CD4-positive, alpha-beta T cell treated with Interleukin-4 for 4 hours (primary cell): ENCODE measurements around the gene MLX.
"Not testable (repeated sequence)": the region's sequence is repeated elsewhere in the genome, so short reads cannot be mapped to it uniquely, and the experiment has no call there.

Experiments
- DNase-seq: peaks from one replicate; pipeline ENCODE4 v3.0.0-alpha.2; 2020

The MLX gene

DNA sequence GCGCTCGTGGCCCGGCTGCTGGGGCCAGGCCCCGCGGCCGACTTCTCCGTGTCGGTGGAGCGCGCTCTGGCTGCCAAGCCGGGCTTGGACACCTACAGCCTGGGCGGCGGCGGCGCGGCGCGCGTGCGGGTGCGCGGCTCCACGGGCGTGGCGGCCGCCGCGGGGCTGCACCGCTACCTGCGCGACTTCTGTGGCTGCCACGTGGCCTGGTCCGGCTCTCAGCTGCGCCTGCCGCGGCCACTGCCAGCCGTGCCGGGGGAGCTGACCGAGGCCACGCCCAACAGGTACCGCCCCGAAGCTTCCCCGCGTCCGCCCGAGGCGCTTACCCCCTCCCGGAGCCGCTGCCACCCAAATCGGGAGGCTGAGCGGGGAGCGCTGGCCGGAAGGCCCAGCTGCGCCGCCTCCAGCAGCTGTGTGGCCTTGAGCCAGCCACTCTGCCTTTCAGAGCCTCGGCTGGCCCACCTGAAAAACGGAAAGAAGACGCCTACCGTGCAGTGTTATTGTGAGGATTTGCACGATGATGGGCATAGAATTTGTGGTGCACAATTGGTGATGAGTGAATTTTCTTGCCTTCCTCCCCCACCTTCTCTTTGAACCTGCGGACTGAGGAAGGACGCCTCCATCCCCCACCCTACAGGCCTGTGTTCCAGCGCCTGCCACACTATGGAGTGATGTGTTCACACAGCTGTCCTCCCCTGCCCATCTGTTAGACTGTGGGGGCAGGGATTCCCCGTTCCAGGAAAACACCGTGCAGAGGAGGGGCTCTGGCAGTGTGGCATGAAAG, 30.3 kb upstream of the MLX start:
- DNase-seq = peak; percentile 54

DNA sequence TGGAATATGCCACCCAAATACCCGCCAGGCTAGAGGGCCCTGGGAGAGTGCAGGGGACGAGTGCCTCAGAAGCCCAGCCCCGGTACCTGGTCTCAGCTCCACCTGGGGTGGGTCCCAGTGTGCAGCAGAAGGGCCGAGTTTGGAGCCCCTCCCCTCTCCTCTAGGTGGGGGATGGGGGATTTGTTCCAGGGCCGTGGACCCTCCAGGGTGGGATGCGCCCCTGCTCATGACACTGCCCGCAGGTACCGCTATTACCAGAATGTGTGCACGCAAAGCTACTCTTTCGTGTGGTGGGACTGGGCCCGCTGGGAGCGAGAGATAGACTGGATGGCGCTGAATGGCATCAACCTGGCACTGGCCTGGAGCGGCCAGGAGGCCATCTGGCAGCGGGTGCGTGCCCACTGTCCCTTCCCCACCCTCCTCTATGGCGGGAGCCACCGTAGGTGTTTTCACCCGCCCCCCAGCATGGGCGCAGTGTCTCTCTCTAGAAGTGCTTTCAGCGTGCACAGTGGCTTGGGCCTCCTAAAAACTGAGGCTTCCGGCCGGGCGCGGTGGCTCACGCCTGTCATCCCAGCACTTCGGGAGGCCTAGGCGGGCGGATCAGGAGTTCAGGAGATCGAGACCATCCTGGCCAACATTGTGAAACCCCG, 29.6 kb upstream of the MLX start:
- no peak for DNase-seq

DNA sequence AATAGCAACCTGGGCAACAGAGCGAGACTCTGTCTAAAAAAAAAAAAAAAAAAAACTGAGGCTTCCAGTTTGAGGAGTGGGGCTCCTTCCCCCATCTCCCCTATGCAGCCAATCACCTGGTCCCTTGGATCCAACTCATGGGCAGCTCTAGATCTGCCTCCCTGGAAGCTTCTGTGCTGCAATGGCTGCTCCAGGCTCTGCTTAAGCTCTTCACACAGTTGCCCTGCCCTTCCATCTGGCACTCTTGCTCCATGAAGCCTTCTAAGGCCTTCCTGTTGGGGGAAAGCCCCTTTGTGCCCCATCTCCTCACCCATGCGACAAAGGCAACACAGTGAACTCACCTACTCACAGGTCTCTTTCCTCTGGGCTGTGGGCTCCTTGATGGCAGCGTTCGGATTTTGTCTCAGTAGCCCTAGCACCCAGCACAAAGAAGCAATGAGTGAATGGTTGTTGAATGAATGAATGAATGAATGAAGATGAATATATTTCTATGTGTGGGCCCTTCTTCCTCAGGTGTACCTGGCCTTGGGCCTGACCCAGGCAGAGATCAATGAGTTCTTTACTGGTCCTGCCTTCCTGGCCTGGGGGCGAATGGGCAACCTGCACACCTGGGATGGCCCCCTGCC, 29.0 kb upstream of the MLX start:
- no peak for DNase-seq

DNA sequence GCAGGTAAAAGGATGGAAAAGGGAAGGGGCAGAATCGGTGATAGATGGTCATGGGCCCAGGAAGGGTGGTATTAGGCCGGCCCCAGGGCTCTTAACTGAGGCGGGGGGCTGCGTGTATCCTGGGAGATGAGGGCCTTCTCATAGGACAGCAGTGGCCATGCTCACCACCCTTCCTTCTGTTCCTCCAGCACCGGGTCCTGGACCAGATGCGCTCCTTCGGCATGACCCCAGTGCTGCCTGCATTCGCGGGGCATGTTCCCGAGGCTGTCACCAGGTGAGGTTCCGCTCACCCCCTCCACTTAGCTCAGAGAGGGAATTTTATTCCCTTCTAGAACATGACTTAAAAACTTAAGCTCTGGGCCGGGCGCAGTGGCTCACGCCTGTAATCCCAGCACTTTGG, 28.4 kb upstream of the MLX start:
- no peak for DNase-seq

DNA sequence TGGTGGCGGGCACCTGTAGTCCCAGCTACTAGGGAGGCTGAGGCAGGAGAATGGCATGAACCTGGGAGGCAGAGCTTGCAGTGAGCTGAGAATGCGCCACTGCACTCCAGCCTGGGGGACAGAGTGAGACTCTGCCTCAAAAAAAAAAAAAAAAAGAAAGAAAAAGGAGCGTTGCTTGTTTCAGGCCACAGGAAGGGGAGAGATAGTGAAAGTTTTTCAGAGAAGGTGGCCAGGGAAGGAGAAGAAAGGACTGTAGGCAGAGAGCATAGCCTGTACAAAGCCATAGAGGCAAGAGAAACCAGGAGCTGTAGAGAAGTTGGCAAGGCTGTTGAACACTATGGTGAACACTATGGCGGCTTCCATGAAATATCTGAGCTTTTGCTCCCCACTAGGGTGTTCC, 26.3 kb upstream of the MLX start:
- DNase-seq = not testable (repeated sequence)

DNA sequence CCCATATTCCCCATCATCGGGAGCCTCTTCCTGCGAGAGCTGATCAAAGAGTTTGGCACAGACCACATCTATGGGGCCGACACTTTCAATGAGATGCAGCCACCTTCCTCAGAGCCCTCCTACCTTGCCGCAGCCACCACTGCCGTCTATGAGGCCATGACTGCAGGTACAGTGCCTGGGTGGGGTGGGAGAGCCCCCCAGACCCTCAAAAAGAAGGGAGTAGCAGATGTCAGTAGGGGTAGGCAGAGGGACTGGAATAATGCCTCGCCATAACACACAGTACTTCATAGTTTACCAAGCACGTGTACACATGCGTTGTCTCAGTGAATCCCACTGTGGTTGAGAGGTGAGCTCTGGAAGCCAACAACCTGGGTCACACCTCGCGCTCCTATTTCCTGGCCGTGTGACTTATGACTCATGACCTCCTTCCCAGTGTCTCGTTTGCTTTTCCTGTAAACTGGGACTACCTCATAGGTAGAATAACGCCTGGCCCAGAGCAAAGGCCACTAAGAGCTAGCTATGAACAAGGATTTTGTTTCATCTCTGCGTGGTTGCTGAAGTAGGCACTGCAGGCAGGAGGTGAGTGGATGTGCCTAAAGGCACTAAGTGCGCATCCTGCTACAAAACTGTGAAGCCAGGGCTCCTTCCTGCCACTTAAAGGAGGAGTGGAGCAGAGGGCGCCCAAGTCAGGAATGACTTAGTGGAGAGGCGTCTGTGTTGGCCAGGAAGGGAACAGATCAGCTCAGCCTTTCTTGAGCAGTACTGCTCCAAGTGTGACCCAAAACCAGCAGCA, 25.7 kb upstream of the MLX start:
- no peak for DNase-seq

DNA sequence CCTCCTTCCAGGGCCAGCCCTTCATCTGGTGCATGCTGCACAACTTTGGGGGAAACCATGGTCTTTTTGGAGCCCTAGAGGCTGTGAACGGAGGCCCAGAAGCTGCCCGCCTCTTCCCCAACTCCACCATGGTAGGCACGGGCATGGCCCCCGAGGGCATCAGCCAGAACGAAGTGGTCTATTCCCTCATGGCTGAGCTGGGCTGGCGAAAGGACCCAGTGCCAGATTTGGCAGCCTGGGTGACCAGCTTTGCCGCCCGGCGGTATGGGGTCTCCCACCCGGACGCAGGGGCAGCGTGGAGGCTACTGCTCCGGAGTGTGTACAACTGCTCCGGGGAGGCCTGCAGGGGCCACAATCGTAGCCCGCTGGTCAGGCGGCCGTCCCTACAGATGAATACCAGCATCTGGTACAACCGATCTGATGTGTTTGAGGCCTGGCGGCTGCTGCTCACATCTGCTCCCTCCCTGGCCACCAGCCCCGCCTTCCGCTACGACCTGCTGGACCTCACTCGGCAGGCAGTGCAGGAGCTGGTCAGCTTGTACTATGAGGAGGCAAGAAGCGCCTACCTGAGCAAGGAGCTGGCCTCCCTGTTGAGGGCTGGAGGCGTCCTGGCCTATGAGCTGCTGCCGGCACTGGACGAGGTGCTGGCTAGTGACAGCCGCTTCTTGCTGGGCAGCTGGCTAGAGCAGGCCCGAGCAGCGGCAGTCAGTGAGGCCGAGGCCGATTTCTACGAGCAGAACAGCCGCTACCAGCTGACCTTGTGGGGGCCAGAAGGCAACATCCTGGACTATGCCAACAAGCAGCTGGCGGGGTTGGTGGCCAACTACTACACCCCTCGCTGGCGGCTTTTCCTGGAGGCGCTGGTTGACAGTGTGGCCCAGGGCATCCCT, 23.5 kb upstream of the MLX start:
- DNase-seq = no peak

DNA sequence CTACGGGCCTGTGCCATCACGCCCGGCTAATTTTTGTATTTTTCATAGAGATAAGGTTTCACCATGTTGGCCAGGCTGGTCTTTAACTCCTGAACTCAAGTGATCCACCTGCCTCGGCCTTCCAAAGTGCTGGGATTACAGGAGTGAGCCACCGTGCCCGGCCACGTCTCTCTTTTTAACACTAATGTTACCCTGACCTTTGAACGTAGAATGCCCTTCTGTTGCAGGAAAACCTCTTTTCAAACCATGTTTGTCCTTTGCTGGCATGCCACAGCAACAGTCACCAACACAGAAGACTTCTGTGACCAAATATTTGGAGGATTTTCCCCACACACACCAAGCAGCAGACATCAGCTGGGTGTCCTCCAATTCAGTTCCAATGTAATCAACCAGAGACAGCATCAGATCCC, 22.0 kb upstream of the MLX start:
- no peak for DNase-seq

DNA sequence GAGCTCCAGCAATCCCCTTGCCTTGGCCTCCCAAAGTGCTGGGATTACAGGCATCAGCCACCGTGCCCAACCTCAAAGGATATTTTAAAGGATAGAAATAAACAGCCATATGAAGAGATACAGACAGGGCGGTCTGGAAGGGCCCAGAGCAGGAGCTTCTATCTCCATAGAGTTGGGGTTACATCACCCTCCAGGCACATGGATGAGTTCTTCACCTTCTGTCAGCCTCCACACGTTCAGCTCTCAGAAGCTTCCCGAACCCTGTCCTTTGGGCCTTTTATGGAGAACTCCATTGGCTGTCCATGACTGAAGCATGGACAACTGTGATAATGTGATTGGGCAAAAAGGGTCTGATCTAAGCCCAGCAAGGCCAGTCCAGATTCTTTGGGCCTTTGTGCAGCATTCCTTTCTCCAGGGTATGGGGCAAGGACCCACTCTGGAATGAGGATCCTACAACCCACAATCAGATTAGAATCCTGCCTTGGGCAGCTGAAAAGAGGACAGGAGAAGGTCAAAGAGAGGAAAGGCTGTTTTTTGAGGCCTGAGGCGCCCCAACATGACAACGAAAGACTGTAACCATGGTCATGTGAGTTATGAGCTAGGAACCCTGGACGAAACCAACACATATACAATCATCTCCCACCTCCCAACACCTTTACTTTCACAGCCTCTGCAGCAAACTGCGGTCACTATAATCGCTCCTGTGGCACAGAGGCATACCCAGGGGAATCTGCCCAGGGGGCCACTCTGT, 21.0 kb upstream of the MLX start:
- DNase-seq = not testable (repeated sequence)

DNA sequence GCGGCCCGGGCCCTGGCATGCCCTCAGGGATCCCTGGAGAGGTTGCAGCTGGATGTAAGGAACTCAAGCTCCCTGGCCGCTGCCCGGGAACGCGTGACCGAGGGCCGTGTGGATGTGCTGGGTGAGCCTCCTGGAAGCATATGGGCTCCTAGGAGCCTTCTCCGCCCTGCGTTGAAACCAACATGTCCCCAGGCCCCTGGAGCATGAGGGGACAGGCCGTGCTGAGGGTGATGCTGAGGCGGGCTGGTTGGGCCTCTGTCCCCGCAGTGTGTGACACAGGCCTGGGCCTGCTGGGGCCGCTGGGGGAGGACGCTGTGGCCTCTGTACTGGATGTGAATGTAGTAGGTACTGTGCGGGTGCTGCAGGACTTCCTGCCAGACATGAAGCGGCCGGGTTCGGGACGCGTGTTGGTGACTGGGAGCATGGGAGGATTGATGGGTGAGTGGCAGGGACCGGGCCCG, 19.9 kb upstream of the MLX start:
- DNase-seq = no peak

DNA sequence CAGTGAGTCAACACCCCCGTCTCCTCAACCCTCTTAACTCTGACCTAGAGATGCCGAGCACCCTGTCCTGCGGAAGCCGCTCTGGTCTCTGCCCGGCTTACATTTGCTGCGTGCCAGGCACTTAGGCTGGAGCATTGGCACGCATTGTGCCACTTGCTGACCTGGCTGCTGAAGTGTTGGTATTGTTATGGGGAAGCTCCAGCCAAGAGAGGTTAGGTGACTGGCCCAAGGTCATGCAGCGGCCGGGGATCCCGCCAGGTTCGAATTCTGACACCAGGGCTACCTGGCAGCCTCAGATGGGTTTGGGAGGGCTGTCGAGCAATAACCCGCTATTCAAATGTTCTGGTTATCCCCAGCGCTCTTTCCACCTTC, 19.2 kb upstream of the MLX start:
- no peak for DNase-seq

DNA sequence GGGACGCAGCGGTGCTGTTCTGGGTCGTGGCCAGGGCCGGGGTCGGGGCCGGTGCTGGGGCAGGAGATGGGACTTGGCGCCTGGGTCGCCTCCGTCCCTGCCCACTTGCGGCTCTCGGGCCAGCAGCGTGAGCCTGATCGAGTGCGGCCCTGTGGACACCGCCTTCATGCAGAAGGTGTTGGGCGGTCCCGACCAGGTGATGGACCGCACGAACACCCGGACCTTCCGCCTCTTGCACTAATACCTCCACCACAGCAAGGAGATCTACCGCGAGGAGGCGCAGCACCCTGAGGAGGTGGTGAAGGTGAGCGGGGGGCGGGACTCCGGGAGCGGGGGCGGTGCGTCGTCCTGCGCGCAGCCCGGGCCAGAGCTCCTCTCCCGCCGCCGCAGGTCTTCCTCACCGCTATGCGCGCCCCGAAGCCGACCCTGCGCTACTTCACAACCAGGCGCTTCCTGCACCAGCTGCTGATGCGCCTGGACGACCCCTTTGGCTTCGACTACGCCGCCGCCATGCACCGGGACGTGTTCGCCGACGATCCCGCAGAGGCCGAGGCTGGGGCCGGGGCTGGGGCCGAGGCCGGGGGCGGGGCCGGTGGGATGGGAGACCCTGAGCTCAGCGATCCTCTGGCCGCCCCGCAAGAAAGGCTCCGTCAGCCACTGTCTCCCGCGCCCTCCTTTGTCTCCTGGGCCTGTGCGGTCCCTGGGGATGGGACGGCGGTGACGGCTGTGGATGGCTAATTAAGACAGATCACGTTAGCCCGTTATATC, 18.6 kb upstream of the MLX start:
- DNase-seq = peak; percentile 63

DNA sequence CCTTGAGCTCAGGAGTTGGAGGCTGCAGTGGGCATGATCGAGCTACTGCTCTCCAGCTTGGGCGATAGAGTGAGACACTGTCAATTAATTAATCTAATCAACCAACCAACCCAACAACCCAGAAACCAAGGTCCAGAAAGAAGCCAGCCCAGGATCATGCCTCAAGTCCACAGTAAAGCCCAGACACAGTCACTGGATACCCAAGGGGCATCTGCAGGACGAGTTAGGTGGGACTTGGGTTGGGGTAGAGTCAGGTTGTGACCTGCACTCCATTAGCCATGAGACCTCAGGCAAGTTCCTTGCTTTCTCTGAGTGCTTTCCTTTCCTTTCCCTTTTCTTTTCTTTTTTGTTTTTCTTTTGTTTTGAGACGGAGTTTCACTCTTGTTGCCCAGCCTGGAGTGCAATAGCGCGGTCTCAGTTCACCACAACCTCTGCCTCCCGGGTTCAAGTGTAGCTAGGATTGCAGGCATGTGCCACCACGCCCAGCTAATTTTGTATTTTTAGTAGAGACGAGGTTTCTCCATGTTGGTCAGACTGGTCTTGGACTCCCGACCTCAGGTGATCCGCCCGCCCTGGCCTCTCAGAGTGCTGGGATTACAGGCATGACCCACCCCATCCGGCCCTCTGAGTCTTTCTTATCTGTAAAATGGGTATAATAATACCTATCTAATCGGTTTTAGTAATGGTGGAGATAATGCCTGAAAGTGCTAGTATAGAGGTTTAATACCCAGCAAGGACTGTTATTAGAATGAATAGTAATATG, 17.7 kb upstream of the MLX start:
- no peak for DNase-seq

DNA sequence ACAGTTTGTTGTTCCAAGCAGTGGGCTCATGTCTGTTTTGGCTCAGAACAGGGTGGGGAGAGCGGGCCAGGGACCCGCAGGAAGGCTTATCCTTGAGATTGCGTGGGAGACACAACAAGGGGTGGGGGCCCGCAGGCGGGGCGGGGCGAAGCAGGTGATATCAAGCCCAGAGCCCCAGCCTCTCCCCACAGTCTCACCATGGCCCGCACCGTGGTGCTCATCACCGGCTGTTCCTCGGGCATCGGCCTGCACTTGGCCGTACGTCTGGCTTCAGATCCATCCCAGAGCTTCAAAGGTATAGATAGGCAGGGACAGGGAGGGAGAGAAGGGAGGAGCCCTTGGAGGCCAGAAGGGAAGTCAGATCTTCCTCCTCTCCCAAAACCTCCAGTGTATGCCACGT, 14.2 kb upstream of the MLX start, which contains the start of gene HSD17B1:
TSS of gene HSD17B1 (plus strand) at position 188 of the 400 bp plus-strand sequence. CDS start at position 199, 11 bp downstream.
- DNase-seq = not testable (repeated sequence)

DNA sequence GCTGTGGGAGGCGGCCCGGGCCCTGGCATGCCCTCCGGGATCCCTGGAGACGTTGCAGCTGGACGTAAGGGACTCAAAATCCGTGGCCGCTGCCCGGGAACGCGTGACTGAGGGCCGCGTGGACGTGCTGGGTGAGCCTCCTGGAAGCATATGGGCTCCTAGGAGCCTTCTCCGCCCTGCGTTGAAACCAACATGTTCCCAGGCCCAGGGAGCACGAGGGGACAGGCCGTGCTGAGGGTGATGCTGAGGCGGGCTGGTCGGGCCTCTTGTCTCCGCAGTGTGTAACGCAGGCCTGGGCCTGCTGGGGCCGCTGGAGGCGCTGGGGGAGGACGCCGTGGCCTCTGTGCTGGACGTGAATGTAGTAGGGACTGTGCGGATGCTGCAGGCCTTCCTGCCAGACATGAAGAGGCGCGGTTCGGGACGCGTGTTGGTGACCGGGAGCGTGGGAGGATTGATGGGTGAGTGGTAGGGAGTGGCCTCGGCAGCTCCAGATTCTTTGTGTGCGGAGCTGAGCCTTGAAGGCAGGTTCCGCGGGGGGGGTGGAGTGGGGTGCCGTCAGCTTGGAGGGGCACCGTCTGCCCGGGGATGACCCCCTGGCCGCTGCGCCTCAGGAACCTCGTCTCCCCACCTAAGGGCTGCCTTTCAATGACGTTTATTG, 13.6 kb upstream of the MLX start:
- DNase-seq = no peak

DNA sequence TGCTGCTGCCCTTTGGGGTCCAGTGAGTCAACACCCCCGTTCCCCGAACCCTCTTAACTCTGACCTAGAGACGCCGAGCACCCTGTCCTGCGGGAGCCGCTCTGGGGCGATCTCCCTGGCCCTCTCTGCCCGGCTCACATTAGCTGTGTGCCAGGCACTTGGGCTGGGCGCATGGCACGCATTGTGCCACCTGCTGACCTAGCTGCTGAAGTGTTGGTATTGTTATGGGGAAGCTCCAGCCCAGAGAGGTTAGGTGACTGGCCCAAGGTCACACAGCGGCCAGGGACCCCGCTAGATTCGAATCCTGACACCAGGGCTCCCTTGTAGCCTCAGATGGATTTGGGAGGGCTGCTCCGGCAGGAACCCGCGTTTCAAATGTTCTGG, 13.0 kb upstream of the MLX start:
- DNase-seq = no peak

DNA sequence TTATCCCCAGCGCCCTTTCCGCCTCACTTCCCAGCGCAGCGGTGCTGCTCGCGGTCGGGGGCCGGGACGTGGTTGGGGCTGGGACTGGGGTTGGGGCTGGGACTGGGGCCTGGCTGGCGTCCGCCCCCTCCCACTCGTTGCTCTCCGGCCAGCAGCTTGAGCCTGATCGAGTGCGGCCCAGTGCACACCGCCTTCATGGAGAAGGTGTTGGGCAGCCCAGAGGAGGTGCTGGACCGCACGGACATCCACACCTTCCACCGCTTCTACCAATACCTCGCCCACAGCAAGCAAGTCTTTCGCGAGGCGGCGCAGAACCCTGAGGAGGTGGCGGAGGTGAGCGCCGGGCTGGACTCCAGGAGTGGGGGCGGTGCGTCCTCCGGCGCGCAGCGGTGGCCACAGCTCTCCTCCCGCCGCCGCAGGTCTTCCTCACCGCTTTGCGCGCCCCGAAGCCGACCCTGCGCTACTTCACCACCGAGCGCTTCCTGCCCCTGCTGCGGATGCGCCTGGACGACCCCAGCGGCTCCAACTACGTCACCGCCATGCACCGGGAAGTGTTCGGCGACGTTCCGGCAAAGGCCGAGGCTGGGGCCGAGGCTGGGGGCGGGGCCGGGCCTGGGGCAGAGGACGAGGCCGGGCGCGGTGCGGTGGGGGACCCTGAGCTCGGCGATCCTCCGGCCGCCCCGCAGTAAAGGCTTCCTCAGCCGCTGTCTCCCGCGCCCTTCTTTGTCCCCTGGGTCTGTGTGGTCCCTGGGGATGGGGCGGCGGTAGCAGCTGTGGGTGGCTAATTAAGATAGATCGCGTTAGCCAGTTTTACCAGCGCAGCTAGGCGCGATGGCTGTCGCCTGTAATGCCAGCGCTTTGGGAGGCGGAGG, 12.4 kb upstream of the MLX start:
- DNase-seq = peak; percentile 75

DNA sequence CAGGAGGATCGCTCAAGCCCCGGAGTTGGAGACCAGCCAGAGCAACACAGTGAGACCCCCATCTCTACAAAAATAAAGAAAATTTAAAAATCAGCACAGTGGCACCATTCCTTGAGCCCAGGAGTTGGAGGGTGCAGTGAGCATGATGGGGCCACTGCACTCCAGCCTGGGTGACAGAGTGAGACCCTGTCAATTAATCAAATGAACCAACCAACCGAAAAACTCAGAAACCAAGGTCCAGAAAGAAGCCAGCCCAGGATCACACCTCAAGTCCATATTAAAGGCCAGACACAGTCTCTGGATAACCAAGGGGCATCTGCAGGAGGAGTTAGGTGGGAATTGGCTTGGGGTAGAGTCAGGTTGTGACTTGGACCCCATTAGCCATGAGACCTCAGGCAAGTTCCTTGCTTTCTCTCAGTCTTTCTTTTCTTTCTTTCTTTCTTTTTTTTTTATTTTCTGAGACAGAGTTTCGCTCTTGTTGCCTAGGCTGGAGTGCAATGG, 11.7 kb upstream of the MLX start:
- DNase-seq = no peak
